GM18502 (cell line): ENCODE measurements around the gene CRLF1.
"Not testable (repeated sequence)": the region's sequence is repeated elsewhere in the genome, so short reads cannot be mapped to it uniquely, and the experiment has no call there.

Experiments used
- ATAC-seq: cut with Tn5 transposase; IDR thresholded peaks from one replicate; pipeline ENCODE4 v1.9.1; 2021; ENCODE audit warnings: mild to moderate bottlenecking; ENCODE audit not compliant: unreplicated experiment, poor library complexity

The CRLF1 gene

GRCh38 chr19:18594096-18594823, 12.3 kb downstream of the CRLF1 start:
- peak; percentile 57 for ATAC-seq

DNA sequence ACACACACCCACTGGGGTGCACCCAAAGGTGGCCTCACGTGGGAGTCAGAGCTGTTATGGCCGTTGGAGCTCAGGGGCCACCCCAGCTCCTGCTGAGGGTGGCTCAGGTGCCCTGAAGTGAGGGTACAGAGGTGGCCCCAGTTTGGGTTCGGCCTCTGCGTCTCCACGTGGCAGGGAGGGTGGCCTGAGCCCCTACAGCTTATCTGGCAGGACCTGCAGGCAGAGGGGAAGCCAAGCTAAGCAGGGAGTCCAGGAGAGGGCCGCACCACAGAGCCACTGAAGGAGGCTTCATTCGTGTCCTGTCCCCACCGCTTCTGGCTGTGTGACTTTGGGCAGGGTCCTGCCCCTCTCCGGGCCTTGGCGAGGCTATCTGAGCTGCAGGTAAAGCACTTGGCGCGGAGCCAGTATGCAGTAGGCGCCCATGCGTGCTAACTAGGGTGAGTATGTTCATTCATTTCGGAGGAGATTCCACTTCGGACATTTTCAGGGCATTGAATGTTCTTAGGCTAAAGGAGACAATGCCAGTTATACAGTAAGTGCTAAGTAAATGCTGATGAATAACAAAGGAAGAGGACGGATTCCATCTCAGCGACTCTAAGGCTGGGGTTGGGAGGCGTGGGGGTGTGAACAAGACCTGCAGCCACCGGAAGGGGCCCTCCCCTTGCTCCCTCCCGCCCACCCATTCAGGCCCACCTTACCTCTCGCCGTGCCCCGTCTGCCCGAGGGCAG, 13.1 kb downstream of the CRLF1 start:
- no peak for ATAC-seq

DNA sequence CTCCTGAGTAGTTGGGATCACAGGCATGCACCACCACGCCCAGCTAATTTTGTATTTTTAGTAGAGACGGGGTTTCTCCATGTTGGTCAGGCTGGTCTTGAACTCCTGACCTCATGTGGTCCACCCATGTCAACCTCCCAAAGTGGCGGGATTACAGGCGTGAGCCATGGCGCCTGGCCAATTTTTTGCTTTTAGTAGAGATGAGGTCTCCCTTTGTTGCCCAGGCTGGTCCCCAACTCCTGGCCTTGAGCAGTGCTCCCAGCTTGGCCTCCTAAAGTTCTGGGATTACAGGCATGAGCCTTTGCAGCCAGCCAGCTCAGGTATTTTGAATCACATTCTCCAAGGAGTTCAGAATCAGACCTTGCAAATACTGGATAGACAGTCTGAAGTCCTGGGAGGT, 13.9 kb downstream of the CRLF1 start:
- ATAC-seq = not testable (repeated sequence)

DNA sequence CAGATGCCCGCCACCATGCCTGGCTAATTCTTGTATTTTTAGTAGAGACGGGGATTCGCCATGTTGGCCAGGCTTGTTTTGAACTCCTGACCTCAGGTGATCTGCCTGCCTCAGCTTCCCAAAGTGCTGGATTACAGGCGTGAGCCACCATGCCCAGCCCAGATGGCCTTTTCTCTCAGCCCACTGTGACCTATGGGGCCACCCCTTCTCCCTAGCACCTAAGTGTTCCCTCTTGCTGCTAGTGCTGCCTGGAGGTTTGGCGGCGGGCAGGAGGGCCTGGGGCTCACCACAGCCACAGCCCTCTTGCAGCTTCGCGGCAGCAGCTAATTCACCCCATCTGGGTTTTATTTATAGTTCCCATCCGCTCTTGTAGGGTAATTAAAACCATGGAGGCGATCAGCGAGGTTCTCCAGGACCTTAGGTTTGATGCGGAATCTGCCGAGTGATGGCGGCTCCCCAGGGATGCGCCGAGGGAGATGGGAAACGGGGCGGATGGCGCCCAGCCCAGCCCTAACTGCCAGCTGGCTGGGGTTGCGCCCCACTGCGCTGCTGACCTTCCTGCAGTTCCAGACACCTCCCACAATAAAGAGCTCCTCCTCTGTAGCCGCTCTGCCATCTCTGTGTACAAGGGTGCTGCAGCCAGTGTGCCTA, 14.7 kb downstream of the CRLF1 start:
- ATAC-seq = no peak

- no peak for ATAC-seq
Observed at GRCh38 chr19:18590273-18591272, 16.0 kb downstream of the CRLF1 start.

DNA sequence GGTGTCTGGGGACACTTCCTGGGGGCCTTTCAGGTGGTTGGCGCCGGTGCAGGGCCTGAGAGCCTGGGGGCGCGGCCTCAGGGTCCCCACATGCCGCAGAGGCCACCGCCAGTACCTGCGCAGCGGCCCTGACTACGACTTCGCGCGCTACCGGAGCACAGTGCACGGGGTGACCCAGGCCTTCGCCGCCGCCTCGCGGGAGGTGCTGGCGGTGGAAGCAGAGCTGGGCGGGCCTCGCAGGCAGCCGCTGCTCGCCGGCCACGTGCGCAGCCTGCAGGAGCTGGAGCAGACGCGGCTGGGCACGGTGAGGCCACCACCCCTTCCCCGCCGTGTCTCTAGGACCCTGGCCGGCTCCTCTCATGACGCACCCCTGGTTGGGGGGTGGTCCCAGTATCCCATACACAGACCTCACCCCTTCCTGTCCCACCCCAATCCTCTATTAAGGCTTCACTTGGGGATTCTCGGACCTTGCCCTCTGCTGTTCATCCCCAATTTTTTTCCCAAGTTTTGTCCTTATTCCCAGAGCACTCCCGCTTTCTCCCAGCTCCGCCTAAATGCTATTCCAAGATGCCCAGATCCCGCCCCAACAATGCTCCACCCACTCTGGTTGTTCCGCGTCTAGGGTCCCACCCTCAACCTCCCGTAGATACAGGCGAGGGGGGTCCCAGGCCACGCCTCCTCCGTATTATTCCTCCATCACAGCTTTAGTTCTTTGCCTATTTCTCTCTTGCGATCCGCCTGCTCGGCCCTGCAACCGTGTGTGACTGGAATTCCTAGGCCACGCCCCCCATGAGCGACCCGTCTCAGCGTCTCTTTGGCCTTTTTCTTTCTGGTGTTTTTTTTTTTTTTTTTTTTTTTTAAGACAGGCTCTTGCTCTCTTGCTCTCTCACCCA, 17.0 kb downstream of the CRLF1 start:
- peak; percentile 23 for ATAC-seq

GRCh38 chr19:18588611-18589379, 17.8 kb downstream of the CRLF1 start, which contains the start of gene REX1BD:
REX1BD (plus strand) TSS chr19:18588798; CDS start chr19:18588802, 4 bp downstream.
- peak; percentile 72 for ATAC-seq

DNA sequence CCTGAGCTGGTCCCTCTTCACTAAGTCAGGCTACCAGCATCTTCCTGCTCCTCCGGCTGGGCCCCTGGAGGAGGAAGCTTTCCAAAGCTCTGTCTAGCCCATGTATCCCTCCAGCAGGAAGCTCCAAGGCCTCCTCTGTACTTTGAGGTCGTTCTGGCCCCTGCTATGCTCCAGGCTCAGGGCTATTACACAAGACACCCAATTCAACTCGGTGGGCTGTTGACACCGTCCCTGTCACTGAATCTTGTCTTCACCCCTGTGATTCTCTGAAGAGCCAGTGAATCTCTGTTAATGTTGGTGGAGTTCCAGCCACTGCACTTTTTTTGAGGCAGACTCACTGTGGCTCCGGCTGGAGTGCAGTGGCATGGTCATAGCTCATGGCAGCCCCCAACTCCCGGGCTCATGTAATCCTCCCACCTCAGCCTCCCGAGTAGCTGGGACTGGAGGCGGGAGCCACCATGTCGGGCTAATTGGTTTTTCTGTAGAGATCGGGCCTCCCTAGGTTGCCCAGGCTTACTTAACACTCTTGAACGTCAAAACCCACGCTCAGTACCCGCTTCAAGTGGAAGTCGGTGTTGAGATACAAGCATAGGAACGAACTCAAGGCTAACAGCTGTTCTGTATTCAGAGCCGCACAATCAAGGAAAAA, 18.5 kb downstream of the CRLF1 start:
- peak; percentile 7 for ATAC-seq

- no peak for ATAC-seq
Observed at GRCh38 chr19:18587561-18587960, 19.0 kb downstream of the CRLF1 start.

- no peak for ATAC-seq
Observed at GRCh38 chr19:18586306-18586705, 20.3 kb downstream of the CRLF1 start.

- no peak for ATAC-seq
Observed at GRCh38 chr19:18580311-18580710, 26.3 kb downstream of the CRLF1 start.

- no peak for ATAC-seq
Observed at GRCh38 chr19:18577365-18577914, 29.2 kb downstream of the CRLF1 start.

- ATAC-seq = no peak
Observed at GRCh38 chr19:18576383-18576782, 30.2 kb downstream of the CRLF1 start.

GRCh38 chr19:18574691-18575291, 31.8 kb downstream of the CRLF1 start:
- no peak for ATAC-seq

- ATAC-seq = peak; percentile 89
Observed at GRCh38 chr19:18571564-18572344, 34.8 kb downstream of the CRLF1 start, which contains the start of gene UBA52. UBA52 (plus strand) TSS chr19:18571857; CDS start chr19:18573301, 1,444 bp downstream.

- no peak for ATAC-seq
Observed at GRCh38 chr19:18568367-18568766, 38.2 kb downstream of the CRLF1 start.
